CD4-positive, alpha-beta T cell (primary cell): ENCODE measurements around the gene PKP1. TPM values are rescaled to one million over a fixed set of nuclear protein-coding genes. Genes with fewer than 3 reads are reported as not detected.
A peak's percentile ranks its signal among the peaks of the same experiment; 100 is the strongest.

Experiments
- ATAC-seq: fragments of 200-7000 bp; cut with Tn5 transposase; one replicate; pipeline ENCODE4 v1.10.0; 2022; ENCODE audit warnings: mild to moderate bottlenecking; ENCODE audit not compliant: poor library complexity
- CTCF ChIA-PET: fragments of 350-600 bp; sonication (Branson Sonifier 250); formaldehyde crosslinking; loops from one replicate; lab custom pipeline; 2021; ENCODE audit warnings: antibody characterized with exemption, inconsistent platforms; lab: Charles Lee
- POLR2A ChIA-PET: fragments of 350-600 bp; sonication (Branson Sonifier 250); formaldehyde crosslinking; loops from one replicate; lab custom pipeline; 2021; ENCODE audit warnings: antibody characterized with exemption, inconsistent platforms; lab: Charles Lee
- DNase-seq, 14 experiments: peaks; one replicate each; pipeline ENCODE4 v3.0.0-alpha.2; 2013 to 2020; ENCODE audit warnings: mixed read lengths in 2 of 14
- H3K27ac ChIP-seq, 2 donors: one replicate each; pipeline versions ENCODE4 v1.5.1 to v1.7.0; 2013; ENCODE audit warnings: low read length in 2 of 2, low read depth in 1 of 2, mild to moderate bottlenecking in 1 of 2
- H3K27me3 ChIP-seq, 2 experiments: 1 replicate in 1 of 2; 2 replicates in 1 of 2; pipeline versions ENCODE4 v1.6.1 to v1.7.0; 2013; ENCODE audit warnings: low read length in 2 of 2, control low read depth in 1 of 2, mild to moderate bottlenecking in 1 of 2, moderate library complexity in 1 of 2; ENCODE audit not compliant: insufficient read depth in 2 of 2, control insufficient read depth in 1 of 2
- H3K36me3 ChIP-seq: one replicate; pipeline ENCODE4 v1.6.1; 2013; ENCODE audit warnings: low read length, control low read depth; ENCODE audit not compliant: insufficient read depth
- H3K4me1 ChIP-seq: one replicate; pipeline ENCODE4 v1.6.1; 2013; ENCODE audit warnings: low read length, control low read depth; ENCODE audit not compliant: insufficient read depth
- H3K4me3 ChIP-seq: one replicate; pipeline ENCODE4 v1.5.1; 2013; ENCODE audit warnings: mild to moderate bottlenecking, low read length, moderate library complexity
- H3K9me3 ChIP-seq, 2 experiments: 1 replicate in 1 of 2; 2 replicates in 1 of 2; pipeline versions ENCODE4 v1.6.1 to v1.7.0; 2013; ENCODE audit warnings: low read length in 2 of 2, mild to moderate bottlenecking in 2 of 2, control low read depth in 1 of 2, moderate library complexity in 1 of 2; ENCODE audit not compliant: control insufficient read depth in 1 of 2, insufficient read depth in 1 of 2
- H3K27ac Mint-ChIP-seq: one replicate; pipeline ENCODE4 v1.8.0; 2020; ENCODE audit warnings: mixed read lengths
- H3K27me3 Mint-ChIP-seq: one replicate; pipeline ENCODE4 v1.8.0; 2021; ENCODE audit warnings: mixed read lengths
- H3K36me3 Mint-ChIP-seq: one replicate; pipeline ENCODE4 v1.8.0; 2021; ENCODE audit warnings: low read depth, mixed read lengths
- H3K4me1 Mint-ChIP-seq: one replicate; pipeline ENCODE4 v1.8.0; 2021; ENCODE audit warnings: low read depth, mixed read lengths
- H3K4me3 Mint-ChIP-seq: one replicate; pipeline ENCODE4 v1.8.0; 2020; ENCODE audit warnings: mild to moderate bottlenecking, mixed read lengths
- H3K9me3 Mint-ChIP-seq: one replicate; pipeline ENCODE4 v1.8.0; 2020; ENCODE audit warnings: mixed read lengths
- intact Hi-C, 2 experiments: fragments of 100-400 bp; cut with DNase I in 1 of 2; cut with micrococcal nuclease in 1 of 2; formaldehyde crosslinking; loops; one replicate each; pipeline versions ENCODE4 v1.15.1 to v1.9.0; 2023 to 2025; cut with DNase I, micrococcal nuclease
- total RNA-seq, 174 experiments: library from RNA in 2 of 174; stranded (reverse) in 2 of 174; gene quantifications; one replicate each; pipeline ENCODE4 v1.2.3 and lab custom pipeline; 2021 to 2026
- TF ChIP-seq, protein P1 (sequence below): fragments of 200-600 bp; IDR thresholded peaks from one replicate; pipeline ENCODE4 v1.8.0; 2022; ENCODE audit warnings: antibody characterized with exemption, mild to moderate bottlenecking

PKP1 gene
- total RNA-seq, 2 experiments from 2014 or later: not detected

DNA sequence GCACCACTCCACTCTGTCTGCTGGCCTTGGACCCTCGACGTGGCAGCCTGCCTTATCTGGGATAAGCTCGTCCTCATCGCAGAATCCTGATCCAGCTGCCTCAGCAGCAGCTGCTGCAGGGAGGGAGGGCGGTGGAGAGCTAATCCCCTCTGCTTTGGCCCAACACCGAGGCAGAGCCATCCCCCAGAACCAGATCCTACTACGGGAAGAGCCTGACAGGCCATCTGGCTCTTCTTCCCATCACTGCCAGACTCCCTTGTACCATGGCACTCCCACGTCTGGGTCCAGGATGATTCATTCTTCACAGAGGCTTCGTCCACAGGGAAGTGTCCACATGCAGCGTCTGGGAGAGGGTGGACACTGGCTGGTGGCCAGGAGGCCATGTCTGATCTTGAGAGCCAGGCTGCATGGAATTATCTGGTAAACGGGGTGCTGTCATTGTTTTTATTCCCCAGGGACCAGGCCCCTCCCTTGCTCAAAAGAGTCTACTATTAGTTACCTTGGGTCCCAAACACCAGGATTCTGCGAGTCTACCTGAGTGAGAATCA lies 14.6 kb upstream of the PKP1 start:
- Mint-ChIP-seq H3K9me3 (no peaks in the 10 kb centered on the region), H3K27me3 (peaks cover 48% of the 10 kb centered on the region), H3K4me1 (no peaks in the 10 kb centered on the region), H3K36me3 (no peaks in the 10 kb centered on the region), H3K27ac (no peak overlapping the region), H3K4me3 (no peak overlapping the region)
- intact Hi-C loops: no loop called here
- TF ChIP-seq, protein P1, sequence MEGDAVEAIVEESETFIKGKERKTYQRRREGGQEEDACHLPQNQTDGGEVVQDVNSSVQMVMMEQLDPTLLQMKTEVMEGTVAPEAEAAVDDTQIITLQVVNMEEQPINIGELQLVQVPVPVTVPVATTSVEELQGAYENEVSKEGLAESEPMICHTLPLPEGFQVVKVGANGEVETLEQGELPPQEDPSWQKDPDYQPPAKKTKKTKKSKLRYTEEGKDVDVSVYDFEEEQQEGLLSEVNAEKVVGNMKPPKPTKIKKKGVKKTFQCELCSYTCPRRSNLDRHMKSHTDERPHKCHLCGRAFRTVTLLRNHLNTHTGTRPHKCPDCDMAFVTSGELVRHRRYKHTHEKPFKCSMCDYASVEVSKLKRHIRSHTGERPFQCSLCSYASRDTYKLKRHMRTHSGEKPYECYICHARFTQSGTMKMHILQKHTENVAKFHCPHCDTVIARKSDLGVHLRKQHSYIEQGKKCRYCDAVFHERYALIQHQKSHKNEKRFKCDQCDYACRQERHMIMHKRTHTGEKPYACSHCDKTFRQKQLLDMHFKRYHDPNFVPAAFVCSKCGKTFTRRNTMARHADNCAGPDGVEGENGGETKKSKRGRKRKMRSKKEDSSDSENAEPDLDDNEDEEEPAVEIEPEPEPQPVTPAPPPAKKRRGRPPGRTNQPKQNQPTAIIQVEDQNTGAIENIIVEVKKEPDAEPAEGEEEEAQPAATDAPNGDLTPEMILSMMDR: no peak
- peak in 1 of 14 experiments; percentile 17 for DNase-seq
- peaks cover 3 to 5% of the 10 kb centered on the region in 2 experiments for H3K27me3 ChIP-seq
- ChIA-PET POLR2A (no interaction called here), CTCF (no interaction called here)
- H3K9me3 ChIP-seq: no peaks in the 10 kb centered on the region
- H3K4me1 ChIP-seq: no peaks in the 10 kb centered on the region
- no peak for ATAC-seq
- H3K36me3 ChIP-seq: no peaks in the 10 kb centered on the region
- H3K27ac ChIP-seq: no peak overlapping the region
- H3K4me3 ChIP-seq: no peak overlapping the region

DNA sequence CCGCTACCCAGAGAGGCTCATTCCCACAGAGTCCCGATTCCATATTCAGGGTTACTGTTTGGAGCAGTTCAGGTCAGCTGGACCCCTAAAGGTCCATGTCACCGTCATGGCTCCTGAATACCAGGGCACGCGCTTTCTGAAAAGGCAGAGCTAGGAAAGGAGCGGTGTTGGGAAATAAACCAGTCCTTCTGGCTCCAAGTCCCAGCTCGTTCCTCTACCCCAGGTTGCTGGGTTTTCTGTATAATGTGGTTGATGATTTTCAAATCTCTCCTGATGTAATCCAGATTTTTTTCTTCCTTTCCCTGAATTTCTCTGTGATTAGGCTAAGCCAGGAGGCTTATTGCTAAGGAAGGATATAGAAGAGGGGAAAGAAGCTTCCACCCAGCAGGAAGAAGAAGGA lies 14.0 kb upstream of the PKP1 start:
- Mint-ChIP-seq H3K27ac (no peak overlapping the region), H3K36me3 (no peaks in the 10 kb centered on the region)
- CTCF ChIA-PET: no interaction called here

DNA sequence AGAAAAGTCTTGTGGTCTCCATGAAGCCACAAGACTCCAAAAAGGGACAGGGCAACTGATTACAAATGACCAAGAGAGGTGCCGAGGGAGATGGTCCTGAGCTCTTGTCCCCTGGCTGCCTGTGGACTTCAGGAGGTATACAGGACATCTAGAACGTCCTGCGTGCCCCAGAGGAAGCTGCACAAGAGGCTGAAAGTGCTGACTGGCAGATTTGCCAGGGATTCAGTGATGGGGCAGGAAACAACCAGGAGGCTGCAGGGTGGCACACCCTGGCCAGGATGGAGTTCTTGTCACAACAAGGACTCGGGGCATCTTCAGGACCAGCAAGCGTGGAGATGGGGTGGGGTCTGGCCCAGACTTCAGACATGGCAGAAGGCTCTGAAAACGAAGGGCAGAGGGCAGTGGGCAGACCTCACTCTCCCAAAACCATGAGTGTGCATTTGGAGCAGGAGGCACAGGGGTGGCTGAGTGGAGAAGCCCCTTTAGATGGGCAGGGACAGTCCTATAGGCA lies 13.4 kb upstream of the PKP1 start:
- H3K4me1 ChIP-seq: no peaks in the 10 kb centered on the region
- no peak overlapping the region for H3K27ac ChIP-seq
- H3K4me3 ChIP-seq: no peak overlapping the region
- intact Hi-C loops: no loop called here
- ChIA-PET POLR2A (no interaction called here), CTCF (no interaction called here)
- no peaks in the 10 kb centered on the region for H3K36me3 Mint-ChIP-seq
- H3K4me1 Mint-ChIP-seq: no peaks in the 10 kb centered on the region
- H3K9me3 Mint-ChIP-seq: no peaks in the 10 kb centered on the region
- no peaks in the 10 kb centered on the region for H3K36me3 ChIP-seq
- peaks cover 3 to 5% of the 10 kb centered on the region in 2 experiments for H3K27me3 ChIP-seq
- no peak overlapping the region for H3K4me3 Mint-ChIP-seq
- H3K9me3 ChIP-seq: no peaks in the 10 kb centered on the region
- TF ChIP-seq, protein P1: no peak
- H3K27me3 Mint-ChIP-seq: peaks cover 40% of the 10 kb centered on the region
- ATAC-seq: no peak
- no peak overlapping the region for H3K27ac Mint-ChIP-seq
- peak in 1 of 14 experiments; percentile 25 for DNase-seq

More for the DNA sequence above, 14.0 kb upstream of the PKP1 start:
- H3K27me3 Mint-ChIP-seq: peaks cover 46% of the 10 kb centered on the region
- no peaks in the 10 kb centered on the region for H3K9me3 Mint-ChIP-seq
- ATAC-seq: no peak
- TF ChIP-seq, protein P1: no peak
- Histone ChIP-seq H3K27me3 (peaks cover 3 to 5% of the 10 kb centered on the region in 2 experiments), H3K9me3 (no peaks in the 10 kb centered on the region), H3K36me3 (no peaks in the 10 kb centered on the region), H3K27ac (no peak overlapping the region), H3K4me1 (no peaks in the 10 kb centered on the region), H3K4me3 (no peak overlapping the region)
- POLR2A ChIA-PET: no interaction called here
- no peaks in the 10 kb centered on the region for H3K4me1 Mint-ChIP-seq
- H3K4me3 Mint-ChIP-seq: no peak overlapping the region
- DNase-seq: peak in 1 of 14 experiments; percentile 5
- intact Hi-C loops: no loop called here
